ENCODE measurements around the gene CTSE. TPM values are rescaled to one million over a fixed set of nuclear protein-coding genes. Genes with fewer than 3 reads are reported as not detected.
"Not testable (repeated sequence)": the region's sequence is repeated elsewhere in the genome, so short reads cannot be mapped to it uniquely, and the experiment has no call there.

CTSE gene
- total and polyA plus RNA-seq, 2 of the 13 experiments (the other 11 are each of a cell fraction or from before 2014, with no cell fraction given): 0.50 to 0.69 TPM

DNA sequence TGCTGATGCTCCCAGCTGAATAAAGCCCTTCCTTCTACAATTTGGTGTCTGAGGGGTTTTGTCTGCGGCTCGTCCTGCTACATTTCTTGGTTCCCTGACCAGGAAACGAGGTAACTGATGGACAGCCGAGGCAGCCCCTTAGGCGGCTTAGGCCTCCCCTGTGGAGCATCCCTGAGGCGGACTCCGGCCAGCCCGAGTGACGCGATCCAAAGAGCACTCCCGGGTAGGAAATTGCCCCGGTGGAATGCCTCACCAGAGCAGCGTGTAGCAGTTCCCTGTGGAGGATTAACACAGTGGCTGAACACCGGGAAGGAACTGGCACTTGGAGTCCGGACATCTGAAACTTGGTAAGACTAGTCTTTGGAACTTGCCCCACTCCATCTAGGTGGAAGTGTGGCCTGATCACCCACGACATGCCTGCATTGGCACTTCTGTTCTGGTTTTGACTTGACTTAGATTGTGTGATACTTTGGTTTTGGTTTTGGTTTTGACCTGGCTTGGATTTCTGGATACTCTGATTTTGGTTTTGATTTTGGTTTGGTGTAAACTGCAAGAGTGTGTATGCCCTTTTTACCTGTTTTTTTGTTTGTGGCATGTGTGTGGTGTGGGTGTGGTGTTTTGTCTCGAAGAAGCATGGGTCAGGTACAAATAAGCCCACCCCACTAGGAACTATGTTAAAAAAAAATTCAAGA is 29.4 kb upstream of the CTSE start, which contains the start of gene RHEX (continued):
- TF ChIP-seq, protein P1, sequence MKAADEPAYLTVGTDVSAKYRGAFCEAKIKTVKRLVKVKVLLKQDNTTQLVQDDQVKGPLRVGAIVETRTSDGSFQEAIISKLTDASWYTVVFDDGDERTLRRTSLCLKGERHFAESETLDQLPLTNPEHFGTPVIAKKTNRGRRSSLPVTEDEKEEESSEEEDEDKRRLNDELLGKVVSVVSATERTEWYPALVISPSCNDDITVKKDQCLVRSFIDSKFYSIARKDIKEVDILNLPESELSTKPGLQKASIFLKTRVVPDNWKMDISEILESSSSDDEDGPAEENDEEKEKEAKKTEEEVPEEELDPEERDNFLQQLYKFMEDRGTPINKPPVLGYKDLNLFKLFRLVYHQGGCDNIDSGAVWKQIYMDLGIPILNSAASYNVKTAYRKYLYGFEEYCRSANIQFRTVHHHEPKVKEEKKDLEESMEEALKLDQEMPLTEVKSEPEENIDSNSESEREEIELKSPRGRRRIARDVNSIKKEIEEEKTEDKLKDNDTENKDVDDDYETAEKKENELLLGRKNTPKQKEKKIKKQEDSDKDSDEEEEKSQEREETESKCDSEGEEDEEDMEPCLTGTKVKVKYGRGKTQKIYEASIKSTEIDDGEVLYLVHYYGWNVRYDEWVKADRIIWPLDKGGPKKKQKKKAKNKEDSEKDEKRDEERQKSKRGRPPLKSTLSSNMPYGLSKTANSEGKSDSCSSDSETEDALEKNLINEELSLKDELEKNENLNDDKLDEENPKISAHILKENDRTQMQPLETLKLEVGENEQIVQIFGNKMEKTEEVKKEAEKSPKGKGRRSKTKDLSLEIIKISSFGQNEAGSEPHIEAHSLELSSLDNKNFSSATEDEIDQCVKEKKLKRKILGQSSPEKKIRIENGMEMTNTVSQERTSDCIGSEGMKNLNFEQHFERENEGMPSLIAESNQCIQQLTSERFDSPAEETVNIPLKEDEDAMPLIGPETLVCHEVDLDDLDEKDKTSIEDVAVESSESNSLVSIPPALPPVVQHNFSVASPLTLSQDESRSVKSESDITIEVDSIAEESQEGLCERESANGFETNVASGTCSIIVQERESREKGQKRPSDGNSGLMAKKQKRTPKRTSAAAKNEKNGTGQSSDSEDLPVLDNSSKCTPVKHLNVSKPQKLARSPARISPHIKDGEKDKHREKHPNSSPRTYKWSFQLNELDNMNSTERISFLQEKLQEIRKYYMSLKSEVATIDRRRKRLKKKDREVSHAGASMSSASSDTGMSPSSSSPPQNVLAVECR (CRISPR knock-in tag; IDR thresholded peaks at IDR 0.05; ENCODE audit: borderline replicate concordance): peak; percentile 74; the same call in 1 of the 2 replicates
- peak; percentile 28; the same call in 1 of the 2 replicates for TF ChIP-seq ELF1 (CRISPR knock-in tag; IDR thresholded peaks at IDR 0.05)
- TF ChIP-seq, protein P2, sequence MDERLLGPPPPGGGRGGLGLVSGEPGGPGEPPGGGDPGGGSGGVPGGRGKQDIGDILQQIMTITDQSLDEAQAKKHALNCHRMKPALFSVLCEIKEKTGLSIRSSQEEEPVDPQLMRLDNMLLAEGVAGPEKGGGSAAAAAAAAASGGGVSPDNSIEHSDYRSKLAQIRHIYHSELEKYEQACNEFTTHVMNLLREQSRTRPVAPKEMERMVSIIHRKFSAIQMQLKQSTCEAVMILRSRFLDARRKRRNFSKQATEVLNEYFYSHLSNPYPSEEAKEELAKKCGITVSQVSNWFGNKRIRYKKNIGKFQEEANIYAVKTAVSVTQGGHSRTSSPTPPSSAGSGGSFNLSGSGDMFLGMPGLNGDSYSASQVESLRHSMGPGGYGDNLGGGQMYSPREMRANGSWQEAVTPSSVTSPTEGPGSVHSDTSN (CRISPR knock-in tag; IDR thresholded peaks at IDR 0.05): peak; percentile 82
- peak; percentile 55; the same call in 1 of the 2 replicates for TF ChIP-seq MED1 (CRISPR knock-in tag; IDR thresholded peaks at IDR 0.05)
- 0 out of 2 replicates have a peak, but pooled peaks have one; percentile 36 for TF ChIP-seq REPIN1 (CRISPR knock-in tag; IDR thresholded peaks at IDR 0.05; ENCODE audit: borderline replicate concordance, low read depth)
- TF ChIP-seq LCORL (IDR thresholded peaks at IDR 0.05): not testable (repeated sequence)
- TF ChIP-seq LCORL (CRISPR knock-in tag; IDR thresholded peaks at IDR 0.05): peak; percentile 82; the same call in 1 of the 2 replicates
- TF ChIP-seq, protein P3, sequence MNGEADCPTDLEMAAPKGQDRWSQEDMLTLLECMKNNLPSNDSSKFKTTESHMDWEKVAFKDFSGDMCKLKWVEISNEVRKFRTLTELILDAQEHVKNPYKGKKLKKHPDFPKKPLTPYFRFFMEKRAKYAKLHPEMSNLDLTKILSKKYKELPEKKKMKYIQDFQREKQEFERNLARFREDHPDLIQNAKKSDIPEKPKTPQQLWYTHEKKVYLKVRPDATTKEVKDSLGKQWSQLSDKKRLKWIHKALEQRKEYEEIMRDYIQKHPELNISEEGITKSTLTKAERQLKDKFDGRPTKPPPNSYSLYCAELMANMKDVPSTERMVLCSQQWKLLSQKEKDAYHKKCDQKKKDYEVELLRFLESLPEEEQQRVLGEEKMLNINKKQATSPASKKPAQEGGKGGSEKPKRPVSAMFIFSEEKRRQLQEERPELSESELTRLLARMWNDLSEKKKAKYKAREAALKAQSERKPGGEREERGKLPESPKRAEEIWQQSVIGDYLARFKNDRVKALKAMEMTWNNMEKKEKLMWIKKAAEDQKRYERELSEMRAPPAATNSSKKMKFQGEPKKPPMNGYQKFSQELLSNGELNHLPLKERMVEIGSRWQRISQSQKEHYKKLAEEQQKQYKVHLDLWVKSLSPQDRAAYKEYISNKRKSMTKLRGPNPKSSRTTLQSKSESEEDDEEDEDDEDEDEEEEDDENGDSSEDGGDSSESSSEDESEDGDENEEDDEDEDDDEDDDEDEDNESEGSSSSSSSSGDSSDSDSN (CRISPR knock-in tag; IDR thresholded peaks at IDR 0.05): peak; percentile 96
- TF ChIP-seq, protein P4, sequence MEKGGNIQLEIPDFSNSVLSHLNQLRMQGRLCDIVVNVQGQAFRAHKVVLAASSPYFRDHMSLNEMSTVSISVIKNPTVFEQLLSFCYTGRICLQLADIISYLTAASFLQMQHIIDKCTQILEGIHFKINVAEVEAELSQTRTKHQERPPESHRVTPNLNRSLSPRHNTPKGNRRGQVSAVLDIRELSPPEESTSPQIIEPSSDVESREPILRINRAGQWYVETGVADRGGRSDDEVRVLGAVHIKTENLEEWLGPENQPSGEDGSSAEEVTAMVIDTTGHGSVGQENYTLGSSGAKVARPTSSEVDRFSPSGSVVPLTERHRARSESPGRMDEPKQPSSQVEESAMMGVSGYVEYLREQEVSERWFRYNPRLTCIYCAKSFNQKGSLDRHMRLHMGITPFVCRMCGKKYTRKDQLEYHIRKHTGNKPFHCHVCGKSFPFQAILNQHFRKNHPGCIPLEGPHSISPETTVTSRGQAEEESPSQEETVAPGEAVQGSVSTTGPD (CRISPR knock-in tag; IDR thresholded peaks at IDR 0.05): 0 out of 2 replicates have a peak, but pooled peaks have one; percentile 29
- peak; percentile 59 for TF ChIP-seq SP4 (CRISPR knock-in tag; IDR thresholded peaks at IDR 0.05)
- TF ChIP-seq MIER3 (CRISPR knock-in tag; IDR thresholded peaks at IDR 0.05; ENCODE audit: borderline replicate concordance): 0 out of 2 replicates have a peak, but pooled peaks have one; percentile 44
- TF ChIP-seq, protein P5, sequence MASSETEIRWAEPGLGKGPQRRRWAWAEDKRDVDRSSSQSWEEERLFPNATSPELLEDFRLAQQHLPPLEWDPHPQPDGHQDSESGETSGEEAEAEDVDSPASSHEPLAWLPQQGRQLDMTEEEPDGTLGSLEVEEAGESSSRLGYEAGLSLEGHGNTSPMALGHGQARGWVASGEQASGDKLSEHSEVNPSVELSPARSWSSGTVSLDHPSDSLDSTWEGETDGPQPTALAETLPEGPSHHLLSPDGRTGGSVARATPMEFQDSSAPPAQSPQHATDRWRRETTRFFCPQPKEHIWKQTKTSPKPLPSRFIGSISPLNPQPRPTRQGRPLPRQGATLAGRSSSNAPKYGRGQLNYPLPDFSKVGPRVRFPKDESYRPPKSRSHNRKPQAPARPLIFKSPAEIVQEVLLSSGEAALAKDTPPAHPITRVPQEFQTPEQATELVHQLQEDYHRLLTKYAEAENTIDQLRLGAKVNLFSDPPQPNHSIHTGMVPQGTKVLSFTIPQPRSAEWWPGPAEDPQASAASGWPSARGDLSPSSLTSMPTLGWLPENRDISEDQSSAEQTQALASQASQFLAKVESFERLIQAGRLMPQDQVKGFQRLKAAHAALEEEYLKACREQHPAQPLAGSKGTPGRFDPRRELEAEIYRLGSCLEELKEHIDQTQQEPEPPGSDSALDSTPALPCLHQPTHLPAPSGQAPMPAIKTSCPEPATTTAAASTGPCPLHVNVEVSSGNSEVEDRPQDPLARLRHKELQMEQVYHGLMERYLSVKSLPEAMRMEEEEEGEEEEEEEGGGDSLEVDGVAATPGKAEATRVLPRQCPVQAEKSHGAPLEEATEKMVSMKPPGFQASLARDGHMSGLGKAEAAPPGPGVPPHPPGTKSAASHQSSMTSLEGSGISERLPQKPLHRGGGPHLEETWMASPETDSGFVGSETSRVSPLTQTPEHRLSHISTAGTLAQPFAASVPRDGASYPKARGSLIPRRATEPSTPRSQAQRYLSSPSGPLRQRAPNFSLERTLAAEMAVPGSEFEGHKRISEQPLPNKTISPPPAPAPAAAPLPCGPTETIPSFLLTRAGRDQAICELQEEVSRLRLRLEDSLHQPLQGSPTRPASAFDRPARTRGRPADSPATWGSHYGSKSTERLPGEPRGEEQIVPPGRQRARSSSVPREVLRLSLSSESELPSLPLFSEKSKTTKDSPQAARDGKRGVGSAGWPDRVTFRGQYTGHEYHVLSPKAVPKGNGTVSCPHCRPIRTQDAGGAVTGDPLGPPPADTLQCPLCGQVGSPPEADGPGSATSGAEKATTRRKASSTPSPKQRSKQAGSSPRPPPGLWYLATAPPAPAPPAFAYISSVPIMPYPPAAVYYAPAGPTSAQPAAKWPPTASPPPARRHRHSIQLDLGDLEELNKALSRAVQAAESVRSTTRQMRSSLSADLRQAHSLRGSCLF (CRISPR knock-in tag; IDR thresholded peaks at IDR 0.05; ENCODE audit: borderline replicate concordance): 0 out of 2 replicates have a peak, but pooled peaks have one; percentile 81
- 0 out of 2 replicates have a peak, but pooled peaks have one; percentile 32 for TF ChIP-seq BCL6 (CRISPR knock-in tag; IDR thresholded peaks at IDR 0.05)
- TF ChIP-seq SRY (CRISPR knock-in tag; IDR thresholded peaks at IDR 0.05): peak; percentile 44; the same call in 1 of the 2 replicates

All from HepG2 (cell line).